A549 (cell line): Measurements from ENCODE around the gene KIAA1210. TPM values are rescaled to one million over a fixed set of nuclear protein-coding genes. Genes with fewer than 3 reads are reported as not detected.

Experiments used
- ATAC-seq, 2 experiments: fragments of 200-7000 bp in 1 of 2; fragments of >200 bp in 1 of 2; cut with Nextera tagmentation in 1 of 2; cut with Tn5 transposase in 1 of 2; 3 replicates each; pipeline versions ENCODE4 v1.8.0 to v1.9.1; 2018 to 2020; ENCODE audit warnings: mild to moderate bottlenecking in 1 of 2, moderate library complexity in 1 of 2
- CTCF ChIA-PET: fragments of 300-600 bp; sonication (Branson Sonifier 250); formaldehyde crosslinking; extraction: SDS; loops from one replicate; lab custom pipeline; 2021; ENCODE audit warnings: antibody characterized with exemption, inconsistent platforms; lab: Yijun Ruan, JAX
- POLR2A ChIA-PET: fragments of 350-600 bp; formaldehyde crosslinking; extraction: SDS; loops from one replicate; lab custom pipeline; 2021; ENCODE audit warnings: antibody characterized with exemption, inconsistent platforms; lab: Yijun Ruan, JAX
- DNase-seq, 2 experiments: peaks; one replicate each; pipeline versions ENCODE4 v3.0.0 to v3.0.0-alpha.2; 2011 to 2016; ENCODE audit warnings: low read depth in 1 of 2, low spot score in 1 of 2
- FAIRE-seq: peaks from 2 replicates; lab custom pipeline; 2011; peaks lifted over from hg19 to GRCh38; lab: Jason Lieb, UNC
- H3K27ac ChIP-seq, 2 experiments: fragments of >200 bp; sonication (Bioruptor Twin); formaldehyde crosslinking; 3 replicates each; pipeline ENCODE4 v1.5.1; 2016 to 2017
- H3K4me1 ChIP-seq: fragments of >200 bp; sonication (Bioruptor Twin); formaldehyde crosslinking; 3 replicates; pipeline ENCODE4 v1.6.1; 2016
- H3K4me2 ChIP-seq: fragments of >200 bp; sonication (Bioruptor Twin); formaldehyde crosslinking; 3 replicates; pipeline ENCODE4 v1.6.1; 2016
- H3K4me3 ChIP-seq: fragments of >200 bp; sonication (Bioruptor Twin); formaldehyde crosslinking; 3 replicates; pipeline ENCODE4 v1.5.1; 2016
- H3K9me3 ChIP-seq: fragments of >200 bp; sonication (Bioruptor Twin); formaldehyde crosslinking; 3 replicates; pipeline ENCODE4 v1.6.1; 2016
- ATOH8 ChIP-seq: fragments of 250-450 bp; sonication (Bioruptor Pico); IDR thresholded peaks from 2 replicates; pipeline ENCODE4 v1.5.0; 2020; ENCODE audit warnings: low read depth, mild to moderate bottlenecking, moderate library complexity
- CBX2 ChIP-seq: fragments of 200-600 bp; sonication (generic); IDR thresholded peaks from 2 replicates; pipeline ENCODE4 v1.6.1; 2016; ENCODE audit warnings: low read depth, mild to moderate bottlenecking, borderline replicate concordance
- CBX8 ChIP-seq: fragments of 200-600 bp; sonication (generic); IDR thresholded peaks from 2 replicates; pipeline ENCODE4 v1.6.1; 2016
- CHD4 ChIP-seq: fragments of 200-600 bp; sonication (generic); IDR thresholded peaks from 2 replicates; pipeline ENCODE4 v1.6.1; 2016; ENCODE audit warnings: antibody characterized with exemption, mild to moderate bottlenecking, borderline replicate concordance
- EHF ChIP-seq: fragments of 250-450 bp; sonication (Bioruptor Pico); IDR thresholded peaks from 2 replicates; pipeline ENCODE4 v1.5.0; 2020; ENCODE audit warnings: mild to moderate bottlenecking
- ELK1 ChIP-seq: fragments of 150-350 bp; IDR thresholded peaks from 2 replicates; pipeline ENCODE4 v1.6.1; 2014; ENCODE audit warnings: low read depth, mild to moderate bottlenecking, low read length
- FOSB ChIP-seq: fragments of 250-450 bp; sonication (Bioruptor Pico); IDR thresholded peaks from 2 replicates; pipeline ENCODE4 v1.5.0; 2020; ENCODE audit warnings: mild to moderate bottlenecking, moderate library complexity
- HDAC2 ChIP-seq: fragments of 200-600 bp; sonication (generic); IDR thresholded peaks from 2 replicates; pipeline ENCODE4 v1.6.1; 2016
- HES2 ChIP-seq: fragments of >200 bp; sonication (Bioruptor Twin); formaldehyde crosslinking; IDR thresholded peaks from 2 replicates; pipeline ENCODE4 v1.6.1; 2016
- HOXB5 ChIP-seq: fragments of 250-450 bp; sonication (Bioruptor Pico); IDR thresholded peaks from 2 replicates; pipeline ENCODE4 v1.5.0; 2020; ENCODE audit warnings: mild to moderate bottlenecking, moderate library complexity
- JUNB ChIP-seq: fragments of >200 bp; sonication (Bioruptor Twin); formaldehyde crosslinking; IDR thresholded peaks from 2 replicates; pipeline ENCODE4 v1.6.1; 2016
- KDM5A ChIP-seq: fragments of 200-600 bp; sonication (generic); IDR thresholded peaks from 2 replicates; pipeline ENCODE4 v1.6.1; 2016; ENCODE audit warnings: antibody characterized with exemption, mild to moderate bottlenecking
- MAZ ChIP-seq: fragments of 150-350 bp; IDR thresholded peaks from 2 replicates; pipeline ENCODE4 v1.6.1; 2014; ENCODE audit warnings: antibody characterized with exemption, low read depth, low read length, borderline replicate concordance
- NPAS2 ChIP-seq: fragments of 250-450 bp; sonication (Bioruptor Pico); IDR thresholded peaks from 2 replicates; pipeline ENCODE4 v1.8.0; 2022; ENCODE audit warnings: mild to moderate bottlenecking, moderate library complexity, borderline replicate concordance
- NR3C1 ChIP-seq: fragments of >200 bp; sonication (Bioruptor Twin); formaldehyde crosslinking; IDR thresholded peaks from 3 replicates; pipeline ENCODE4 v1.6.1; 2017
- PHF8 ChIP-seq: fragments of 200-600 bp; sonication (generic); IDR thresholded peaks from 2 replicates; pipeline ENCODE4 v1.6.1; 2016; ENCODE audit warnings: low read depth, mild to moderate bottlenecking, antibody characterized with exemption, moderate library complexity, borderline replicate concordance
- POLR2AphosphoS2 ChIP-seq: conservative IDR thresholded peaks from 2 replicates; pipeline ENCODE4 v1.6.1; 2012; ENCODE audit warnings: low read length, improper control_type of control experiment, inconsistent platforms
- RAD21 ChIP-seq, 2 experiments: fragments of >200 bp in 1 of 2; sonication (Bioruptor Twin) in 1 of 2; formaldehyde crosslinking in 1 of 2; IDR thresholded peaks in 1 of 2; conservative IDR thresholded peaks in 1 of 2; 2 replicates in 1 of 2; 3 replicates in 1 of 2; pipeline ENCODE4 v1.6.1; 2012 to 2018; ENCODE audit warnings: inconsistent platforms in 1 of 2
- RFX5 ChIP-seq: fragments of 450-650 bp; IDR thresholded peaks from 2 replicates; pipeline ENCODE4 v1.7.1; 2014; ENCODE audit warnings: antibody characterized with exemption, mild to moderate bottlenecking, moderate library complexity
- RNF2 ChIP-seq: fragments of 200-600 bp; sonication (generic); IDR thresholded peaks from 2 replicates; pipeline ENCODE4 v1.6.1; 2016; ENCODE audit warnings: low read depth, mild to moderate bottlenecking, antibody characterized with exemption, moderate library complexity, borderline replicate concordance
- TFCP2L1 ChIP-seq: fragments of 250-450 bp; sonication (Bioruptor Pico); IDR thresholded peaks from 2 replicates; pipeline ENCODE4 v1.5.0; 2021; ENCODE audit warnings: mild to moderate bottlenecking
- TP53 ChIP-seq: fragments of 250-450 bp; sonication (Bioruptor Pico); IDR thresholded peaks from 2 replicates; pipeline ENCODE4 v1.5.0; 2021; ENCODE audit warnings: mild to moderate bottlenecking, moderate library complexity
- ZSCAN20 ChIP-seq: fragments of 250-450 bp; sonication (Bioruptor Pico); IDR thresholded peaks from 2 replicates; pipeline ENCODE4 v1.8.0; 2022; ENCODE audit warnings: mild to moderate bottlenecking, moderate library complexity
- WGBS: methylation state at CpG from one replicate; pipeline ENCODE4 v1.1.6; 2017; ENCODE audit errors: missing lambda C conversion rate; 5-methylcytosine and 5-hydroxymethylcytosine counted together
- polyA plus RNA-seq, 4 experiments: library from polyadenylated mRNA; depleted of rRNA in 3 of 4; stranded (reverse); fragments of >200 nt; fragmentation: RNase III in 1 of 4; extraction: RNeasy Plus Mini Kit Qiagen cat#74134 plus additional on column Dnase treatment in 1 of 4; gene quantifications; 2 replicates in 3 of 4; 3 replicates in 1 of 4; pipeline ENCODE4 v1.2.3, GENCODE V29; 2011 to 2017
- TF ChIP-seq, protein P1 (sequence below): fragments of >200 bp; sonication (Bioruptor Twin); formaldehyde crosslinking; IDR thresholded peaks from 3 replicates; pipeline ENCODE4 v1.6.1; 2016

The KIAA1210 gene
- polyA plus RNA-seq, 2 of the 4 experiments (the other 2 are of a cell fraction) = 0.01 TPM; not detected in 1

GRCh38 chrX:119062750-119063374 lies 64.8 kb downstream of the KIAA1210 start:
- no peak for TF ChIP-seq KDM5A
- no peak for TF ChIP-seq ELK1
- no peak for TF ChIP-seq NPAS2 (CRISPR knock-in tag)
- no peak for TF ChIP-seq RFX5
- TF ChIP-seq TFCP2L1 (CRISPR knock-in tag) = no peak
- no peak for TF ChIP-seq CBX8
- TF ChIP-seq RNF2 = no peak
- TF ChIP-seq RAD21 (conservative IDR thresholded peaks at IDR 0.05 in 1 of 2, IDR thresholded peaks at IDR 0.05 in 1 of 2) = no peak
- no peak for TF ChIP-seq TP53 (CRISPR knock-in tag)
- TF ChIP-seq CBX2 = no peak
- no peak for TF ChIP-seq NR3C1
- TF ChIP-seq ZSCAN20 (CRISPR knock-in tag) = no peak
- TF ChIP-seq MAZ = no peak
- no peak for TF ChIP-seq HDAC2
- TF ChIP-seq JUNB = no peak
- TF ChIP-seq, protein P1, sequence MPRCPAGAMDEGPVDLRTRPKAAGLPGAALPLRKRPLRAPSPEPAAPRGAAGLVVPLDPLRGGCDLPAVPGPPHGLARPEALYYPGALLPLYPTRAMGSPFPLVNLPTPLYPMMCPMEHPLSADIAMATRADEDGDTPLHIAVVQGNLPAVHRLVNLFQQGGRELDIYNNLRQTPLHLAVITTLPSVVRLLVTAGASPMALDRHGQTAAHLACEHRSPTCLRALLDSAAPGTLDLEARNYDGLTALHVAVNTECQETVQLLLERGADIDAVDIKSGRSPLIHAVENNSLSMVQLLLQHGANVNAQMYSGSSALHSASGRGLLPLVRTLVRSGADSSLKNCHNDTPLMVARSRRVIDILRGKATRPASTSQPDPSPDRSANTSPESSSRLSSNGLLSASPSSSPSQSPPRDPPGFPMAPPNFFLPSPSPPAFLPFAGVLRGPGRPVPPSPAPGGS = no peak
- no peak for TF ChIP-seq EHF (CRISPR knock-in tag)
- TF ChIP-seq CHD4 = no peak
- 76% methylated on average over 6 of the region's 6 CpGs for WGBS
- no peak overlapping the region for H3K4me3 ChIP-seq
- H3K9me3 ChIP-seq = no peaks in the 10 kb centered on the region
- DNase-seq = no peak
- ChIA-PET CTCF (interaction anchor here (0.5 to 1.6 kb wide), 4 partner anchors 59 to 223 kb away, joined by 4 to 6 read pairs (median 5); no protein-coding TSS in a partner anchor), POLR2A (no interaction called here)
- peak; percentile 94 for FAIRE-seq
- no peak for ATAC-seq
- no peak overlapping the region for H3K27ac ChIP-seq
- no peak overlapping the region for H3K4me2 ChIP-seq
- H3K4me1 ChIP-seq = no peaks in the 10 kb centered on the region

DNA sequence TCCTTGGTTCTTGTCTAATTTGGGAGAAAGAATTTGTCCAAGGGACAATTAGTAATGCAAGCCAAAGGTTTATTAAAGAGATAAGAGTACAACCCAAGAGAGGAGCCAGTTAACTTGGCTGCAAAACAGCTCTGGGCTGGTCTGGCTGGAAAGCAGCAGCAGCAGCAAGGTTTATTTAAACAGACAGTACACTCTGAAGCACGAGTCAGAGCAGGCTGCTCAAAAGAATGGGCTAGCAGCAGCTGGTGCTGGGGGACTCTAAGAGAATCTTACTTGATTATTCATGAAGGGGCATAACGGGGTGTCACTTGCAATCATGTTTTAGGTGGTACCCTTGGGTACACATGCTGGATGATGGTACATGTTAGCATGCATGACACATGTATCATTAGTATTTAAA lies 71.9 kb downstream of the KIAA1210 start:
- Histone ChIP-seq H3K4me1 (no peaks in the 10 kb centered on the region), H3K4me2 (no peak overlapping the region), H3K27ac (no peak overlapping the region), H3K4me3 (no peak overlapping the region), H3K9me3 (no peaks in the 10 kb centered on the region)
- WGBS = 39% methylated on average over 2 of the region's 2 CpGs
- no peak for DNase-seq
- FAIRE-seq = peak; percentile 7
- ChIA-PET POLR2A (no interaction called here), CTCF (interaction anchor here (1.6 to 3.9 kb wide), 2 partner anchors 11 to 14 kb away, joined by 4 to 16 read pairs; no protein-coding TSS in a partner anchor)
- no peak for ATAC-seq
- TF ChIP-seq FOSB (CRISPR knock-in tag) (no peak), TP53 (CRISPR knock-in tag) (no peak), HES2 (no peak), ELK1 (no peak), EHF (CRISPR knock-in tag) (no peak), PHF8 (no peak), RAD21 (conservative IDR thresholded peaks at IDR 0.05 in 1 of 2, IDR thresholded peaks at IDR 0.05 in 1 of 2) (no peak), KDM5A (no peak), POLR2AphosphoS2 (no peak), HOXB5 (CRISPR knock-in tag) (no peak), ATOH8 (CRISPR knock-in tag) (no peak)
